ENCODE results near the gene DDX17. TPM values are rescaled to one million over a fixed set of nuclear protein-coding genes. Genes with fewer than 3 reads are reported as not detected.
A peak's percentile ranks its signal among the peaks of the same experiment; 100 is the strongest.

Gene DDX17
- total RNA-seq, 1 experiment from 2014 or later: 529 TPM

- Histone ChIP-seq H3K4me1 (ENCODE audit: insufficient read depth, low read length) (no peaks in the 10 kb centered on the region), H3K9me3 (ENCODE audit: control insufficient read depth, low read depth, low read length) (no peaks in the 10 kb centered on the region), H3K56ac (ENCODE audit: insufficient read length, low read depth, low read length) (no peak overlapping the region), H3K79me1 (ENCODE audit: insufficient read depth, low read depth, low read length, poor library complexity, severe bottlenecking) (no peaks in the 10 kb centered on the region), H4K20me1 (ENCODE audit: control insufficient read depth, insufficient read depth, insufficient read length) (no peaks in the 10 kb centered on the region), H2AK5ac (ENCODE audit: insufficient read length, low read length) (no peak overlapping the region), H4K5ac (ENCODE audit: insufficient read length, low read depth, low read length) (no peak overlapping the region), H2BK12ac (ENCODE audit: insufficient read length, low read depth, low read length) (no peak overlapping the region), H3K14ac (ENCODE audit: insufficient read depth, low read length) (no peak overlapping the region), H3K23me2 (ENCODE audit: insufficient read length, low read depth, low read length, poor library complexity, severe bottlenecking) (no peaks in the 10 kb centered on the region), H2BK20ac (ENCODE audit: low read depth, low read length, poor library complexity, severe bottlenecking) (no peak overlapping the region), H3K27me3 (ENCODE audit: insufficient read depth, low read length) (no peaks in the 10 kb centered on the region), H3K18ac (ENCODE audit: insufficient read length, low read depth, low read length) (no peak overlapping the region), H4K91ac (ENCODE audit: insufficient read length, low read depth, low read length) (no peak overlapping the region), H2BK120ac (ENCODE audit: low read depth, low read length, poor library complexity, severe bottlenecking) (no peak overlapping the region), H2BK15ac (ENCODE audit: low read depth, low read length) (no peak overlapping the region), H2BK5ac (ENCODE audit: insufficient read length, low read length) (no peak overlapping the region), H4K8ac (replicated peaks; ENCODE audit: insufficient read length, low read depth, low read length) (no peak overlapping the region), H3K4me2 (ENCODE audit: insufficient read depth, insufficient read length, low read length) (no peak overlapping the region), H3K4ac (ENCODE audit: low read depth, low read length) (no peak overlapping the region), H2AFZ (ENCODE audit: low read length) (no peak overlapping the region), H3T11ph (ENCODE audit: low read length) (no peak overlapping the region), H3K9ac (ENCODE audit: extremely low read depth, insufficient read length, low read length) (no peak overlapping the region), H3K23ac (ENCODE audit: insufficient read length, low read depth, low read length) (no peak overlapping the region), H3K79me2 (ENCODE audit: insufficient read depth, low read length) (no peaks in the 10 kb centered on the region), H3K27ac (ENCODE audit: insufficient read length, low read depth, low read length) (no peak overlapping the region)
- no CpG with 5 or more reads among the region's 1 CpG for WGBS (ENCODE audit: extremely low coverage, insufficient read length, low lambda C conversion rate)
- Mint-ChIP-seq H3K27ac (peak overlapping the region in 1 of 3 experiments; percentile 71; a peak in 2 of 7 replicates), H3K4me1 (peaks cover 6% of the 10 kb centered on the region in 2 experiments), H3K9me3 (no peaks in the 10 kb centered on the region), H3K4me3 (no peak overlapping the region), H3K27me3 (ENCODE audit: low read depth) (no peaks in the 10 kb centered on the region; the same call in 1 of the 2 replicates), H3K36me3 (ENCODE audit: insufficient read depth in 1 of 3, low read depth in 3 of 3) (peaks cover 6 to 24% (median 17%) of the 10 kb centered on the region in 3 experiments; a peak in 6 of 7 replicates)
- no peak for TF ChIP-seq CTCF (conservative IDR thresholded peaks at IDR 0.05)
- no peak for DNase-seq
Measured at GRCh38 chr22:38477585-38477984, 28.5 kb downstream of the DDX17 start.
